SK-N-MC (cell line): Measurements from ENCODE around the gene PLXNB2.

Experiments used
- EZH2 ChIP-seq: fragments of 200-600 bp; sonication (generic); IDR thresholded peaks from one replicate; pipeline ENCODE4 v1.6.1; 2017; ENCODE audit warnings: antibody characterized with exemption
- POLR2AphosphoS5 ChIP-seq: IDR thresholded peaks from 2 replicates; pipeline ENCODE4 v1.6.1; 2012; ENCODE audit warnings: mild to moderate bottlenecking, low read depth, low read length, borderline replicate concordance

DNA sequence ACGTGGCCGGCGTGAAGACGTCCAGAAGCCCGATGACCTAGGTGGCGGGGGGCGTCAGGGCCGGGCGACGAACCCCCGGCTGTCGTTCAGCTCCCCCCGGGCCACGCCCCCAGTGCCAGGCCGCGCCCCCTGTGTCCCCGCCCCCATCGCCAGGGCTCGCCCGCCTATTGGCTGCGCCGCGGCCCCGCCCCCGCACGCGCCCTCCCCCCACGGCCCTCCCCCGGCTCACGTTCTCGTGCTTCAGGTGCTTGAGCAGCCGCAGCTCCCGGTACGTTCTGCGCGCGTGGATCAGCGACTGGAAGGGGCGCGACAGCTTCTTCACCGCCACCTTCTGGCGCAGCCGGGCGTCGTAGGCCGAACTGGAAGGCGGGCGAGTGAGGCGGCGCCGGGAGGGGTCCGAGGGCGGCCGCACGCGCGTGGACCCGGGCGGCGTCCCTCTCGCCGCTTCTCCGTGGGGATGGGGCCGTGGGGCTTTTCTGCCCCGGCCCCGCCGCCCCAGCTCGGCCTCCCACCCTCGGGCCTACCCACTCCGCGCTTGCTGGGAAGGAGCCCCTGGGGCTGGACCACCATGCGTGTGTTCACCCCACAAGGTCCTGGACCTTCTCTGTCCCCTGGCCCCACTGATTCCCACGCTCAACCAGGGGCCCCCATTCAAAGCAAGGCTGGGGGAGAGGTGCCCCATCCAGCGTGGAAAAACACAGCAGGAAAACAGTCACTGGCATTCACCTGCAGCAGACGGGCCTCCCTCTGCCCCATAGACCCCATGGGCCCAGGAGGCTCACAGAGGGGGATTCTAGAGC, 39.7 kb downstream of the PLXNB2 start:
- TF ChIP-seq POLR2AphosphoS5: no peak
- no peak for TF ChIP-seq EZH2
